Immature natural killer cell (primary cell): ENCODE results near the gene SECTM1. TPM values are rescaled to one million over a fixed set of nuclear protein-coding genes. Genes with fewer than 3 reads are reported as not detected.
A peak's percentile ranks its signal among the peaks of the same experiment; 100 is the strongest.

ENCODE experiments used
- DNase-seq, 3 donors: peaks; one replicate each; pipeline ENCODE4 v3.0.0; 2022; ENCODE audit warnings: mixed read lengths in 1 of 3
- H3K27ac Mint-ChIP-seq, 6 donors: one replicate each; pipeline ENCODE4 v1.8.0; 2020; ENCODE audit warnings: mixed read lengths in 6 of 6, mild to moderate bottlenecking in 5 of 6, inconsistent platforms in 4 of 6, moderate library complexity in 3 of 6
- H3K27me3 Mint-ChIP-seq, 3 donors: one replicate each; pipeline ENCODE4 v1.8.0; 2020 to 2021; ENCODE audit warnings: low read depth in 3 of 3, mild to moderate bottlenecking in 3 of 3, mixed read lengths in 3 of 3, moderate library complexity in 3 of 3, inconsistent platforms in 1 of 3
- H3K36me3 Mint-ChIP-seq, 3 donors: one replicate each; pipeline ENCODE4 v1.8.0; 2020; ENCODE audit warnings: mixed read lengths in 3 of 3, inconsistent platforms in 2 of 3, mild to moderate bottlenecking in 2 of 3
- H3K4me1 Mint-ChIP-seq, 2 donors: one replicate each; pipeline ENCODE4 v1.8.0; 2020; ENCODE audit warnings: inconsistent platforms in 2 of 2, mild to moderate bottlenecking in 2 of 2, mixed read lengths in 2 of 2, moderate library complexity in 1 of 2
- H3K4me3 Mint-ChIP-seq, 5 donors: one replicate each; pipeline ENCODE4 v1.8.0; 2020; ENCODE audit warnings: mild to moderate bottlenecking in 5 of 5, mixed read lengths in 5 of 5, inconsistent platforms in 3 of 5, moderate library complexity in 3 of 5
- H3K9me3 Mint-ChIP-seq, 6 donors: one replicate each; pipeline ENCODE4 v1.8.0; 2020; ENCODE audit warnings: mild to moderate bottlenecking in 6 of 6, mixed read lengths in 6 of 6, inconsistent platforms in 4 of 6, moderate library complexity in 3 of 6
- polyA plus RNA-seq, 3 donors: library from polyadenylated mRNA; unstranded; fragments of 300-500 nt; fragmentation: Illumina TruSeq; gene quantifications; one replicate each; pipeline ENCODE4 v1.2.3, GENCODE V29; 2021

The SECTM1 gene
- polyA plus RNA-seq, 3 donors from 2014 or later = 2.7 to 3.6 TPM; not detected in 1

DNA sequence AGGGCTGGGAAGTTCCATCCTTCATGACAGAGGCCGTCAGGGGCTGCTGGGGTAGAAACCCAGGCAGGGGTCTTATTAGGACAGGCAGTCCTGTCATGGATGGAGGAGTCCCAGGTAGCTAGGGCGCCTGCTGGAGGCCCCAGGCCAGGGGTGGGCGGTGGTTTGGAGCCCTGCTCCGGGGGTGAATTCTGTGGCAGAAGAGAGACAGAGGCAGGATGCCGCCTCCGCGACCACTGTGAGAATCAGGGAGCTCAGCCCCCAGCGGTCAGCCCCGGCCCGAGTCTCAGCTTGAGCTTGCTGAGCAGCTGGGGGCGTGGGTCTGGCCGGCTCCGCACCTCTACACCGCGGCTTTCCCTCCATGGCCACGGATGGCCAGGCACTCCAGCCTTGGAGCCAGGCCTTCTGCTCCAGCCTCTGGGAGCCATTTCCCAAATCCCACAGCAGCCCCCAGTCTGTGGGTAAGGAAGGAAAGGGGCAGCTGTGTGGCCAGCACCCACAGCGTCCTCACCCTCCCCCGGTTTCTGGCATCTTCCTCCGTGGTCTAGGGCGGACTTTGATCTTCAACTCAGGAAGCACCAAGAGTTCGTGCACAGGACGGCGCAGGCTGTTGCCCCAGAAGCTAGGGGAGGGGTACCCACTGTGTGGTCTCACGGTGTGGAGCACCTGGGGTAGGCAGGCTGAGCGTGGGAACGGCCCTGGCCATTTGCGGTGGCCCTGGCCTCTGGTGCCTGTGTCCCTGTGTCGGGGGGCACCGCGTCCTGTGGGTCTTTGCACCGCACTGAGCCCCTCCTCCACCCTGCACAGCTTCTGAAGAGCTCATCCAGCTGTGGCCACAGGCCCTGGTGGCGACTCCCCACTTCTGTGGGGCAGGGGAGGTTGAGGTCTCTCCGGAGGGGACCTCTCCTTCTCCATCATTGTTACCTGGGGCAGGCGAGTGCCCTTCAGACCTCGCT lies 30.3 kb downstream of the SECTM1 start:
- H3K4me3 Mint-ChIP-seq = peak overlapping the region; percentile 68 to 86 (median 76)
- peaks cover 18 to 34% (median 26%) of the 10 kb centered on the region in 3 donors for H3K27me3 Mint-ChIP-seq
- H3K36me3 Mint-ChIP-seq = no peaks in the 10 kb centered on the region
- H3K9me3 Mint-ChIP-seq = no peaks in the 10 kb centered on the region
- peaks cover 85 to 86% of the 10 kb centered on the region in 2 donors for H3K4me1 Mint-ChIP-seq
- peak overlapping the region; percentile 91 to 100 (median 97) for H3K27ac Mint-ChIP-seq
- DNase-seq = peak; percentile 67 to 77 (median 70)

GRCh38 chr17:82302568-82302963 lies 31.0 kb downstream of the SECTM1 start:
- Mint-ChIP-seq H3K36me3 (no peaks in the 10 kb centered on the region), H3K4me3 (peak overlapping the region; percentile 73 to 86 (median 76)), H3K9me3 (no peaks in the 10 kb centered on the region), H3K4me1 (peaks cover 86% of the 10 kb centered on the region in 2 donors), H3K27me3 (peaks cover 25 to 39% (median 31%) of the 10 kb centered on the region in 3 donors), H3K27ac (peak overlapping the region; percentile 91 to 100 (median 100))
- no peak for DNase-seq

DNA sequence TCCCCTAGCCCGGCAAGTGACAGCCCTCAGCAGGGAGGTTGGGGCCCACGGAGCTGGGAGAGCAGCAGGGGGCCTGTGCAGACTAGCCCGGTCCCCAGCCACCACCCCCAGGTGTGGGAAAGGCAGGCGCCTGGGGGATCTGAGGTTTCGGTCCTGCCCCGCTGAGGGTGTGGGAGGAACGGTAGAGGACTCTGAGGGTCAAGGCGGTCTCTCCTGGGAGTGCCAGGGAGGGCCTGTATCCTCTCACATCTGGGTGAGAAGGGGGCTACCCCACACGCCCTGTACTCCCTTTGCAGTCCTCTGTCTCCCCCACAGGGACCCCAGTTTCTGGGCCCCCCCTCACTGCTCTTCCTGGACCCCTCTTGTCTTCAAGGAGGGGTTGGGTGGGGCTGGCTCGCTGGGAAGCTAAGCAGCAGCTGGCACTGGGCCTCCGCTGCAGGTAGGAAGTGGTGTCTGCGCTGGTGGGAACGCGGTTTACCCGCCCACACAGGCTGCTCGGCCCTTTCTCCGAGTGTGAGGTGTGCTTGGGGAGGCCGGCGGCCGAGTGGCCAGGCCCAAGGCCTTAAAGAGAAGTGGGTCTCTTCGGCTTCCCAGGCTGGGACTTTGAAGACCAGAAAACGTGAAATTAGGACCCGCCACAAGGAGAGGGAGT lies 31.5 kb downstream of the SECTM1 start:
- peak overlapping the region; percentile 86 to 100 (median 100) for H3K27ac Mint-ChIP-seq
- no peaks in the 10 kb centered on the region for H3K9me3 Mint-ChIP-seq
- no peaks in the 10 kb centered on the region for H3K36me3 Mint-ChIP-seq
- peaks cover 90 to 92% of the 10 kb centered on the region in 2 donors for H3K4me1 Mint-ChIP-seq
- H3K4me3 Mint-ChIP-seq = peak overlapping the region; percentile 73 to 81 (median 76)
- peaks cover 31 to 44% (median 36%) of the 10 kb centered on the region in 3 donors for H3K27me3 Mint-ChIP-seq
- DNase-seq = peak; percentile 57 to 69 (median 62)

DNA sequence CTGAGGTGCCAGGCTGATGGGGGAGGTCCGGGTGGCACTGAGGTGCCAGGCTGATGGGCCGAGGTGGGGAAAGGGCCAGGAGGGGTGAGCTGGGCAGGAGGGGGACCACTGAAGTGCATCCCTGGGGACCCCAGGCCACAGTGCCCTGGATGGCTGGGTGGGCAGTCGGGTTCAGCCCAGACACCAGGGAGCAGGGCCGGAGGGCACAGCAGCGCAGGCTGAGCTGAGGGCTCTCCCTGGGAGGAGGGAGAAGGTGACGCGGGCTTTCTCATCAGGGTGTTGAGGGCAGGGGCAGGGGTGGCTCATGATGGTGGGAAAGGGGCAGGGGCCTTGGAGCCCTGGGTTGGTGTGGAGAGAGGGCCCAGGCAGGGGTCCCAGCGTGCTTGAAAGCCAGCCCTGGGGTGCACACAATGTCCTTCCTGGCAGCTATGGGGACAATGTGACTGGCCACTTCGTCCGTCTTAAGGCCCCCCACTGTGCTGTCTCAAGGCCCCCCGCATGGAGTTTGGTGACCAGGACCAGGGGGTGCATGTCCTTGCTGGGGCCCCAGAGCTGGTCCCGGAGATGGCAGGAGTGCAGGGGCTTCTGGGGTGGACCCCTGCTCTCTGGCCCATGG lies 32.2 kb downstream of the SECTM1 start:
- peak overlapping the region in 4 of 5 donors; percentile 30 to 74 (median 46) for H3K4me3 Mint-ChIP-seq
- no peaks in the 10 kb centered on the region for H3K9me3 Mint-ChIP-seq
- no peak for DNase-seq
- H3K27me3 Mint-ChIP-seq = peaks cover 33 to 42% (median 34%) of the 10 kb centered on the region in 3 donors
- peaks cover 90 to 92% of the 10 kb centered on the region in 2 donors for H3K4me1 Mint-ChIP-seq
- H3K36me3 Mint-ChIP-seq = no peaks in the 10 kb centered on the region
- peak overlapping the region; percentile 86 to 100 (median 100) for H3K27ac Mint-ChIP-seq

- peak overlapping the region; percentile 39 to 100 (median 100) for H3K27ac Mint-ChIP-seq
- peaks cover 31 to 42% (median 31%) of the 10 kb centered on the region in 3 donors for H3K27me3 Mint-ChIP-seq
- peaks cover 86 to 89% of the 10 kb centered on the region in 2 donors for H3K4me1 Mint-ChIP-seq
- H3K36me3 Mint-ChIP-seq = no peaks in the 10 kb centered on the region
- H3K9me3 Mint-ChIP-seq = no peaks in the 10 kb centered on the region
- H3K4me3 Mint-ChIP-seq = peak overlapping the region in 4 of 5 donors; percentile 30 to 74 (median 46)
- peak; percentile 71 to 73 (median 72) for DNase-seq
These were observed 32.8 kb downstream of the SECTM1 start for GRCh38 chr17:82300707-82301270.

DNA sequence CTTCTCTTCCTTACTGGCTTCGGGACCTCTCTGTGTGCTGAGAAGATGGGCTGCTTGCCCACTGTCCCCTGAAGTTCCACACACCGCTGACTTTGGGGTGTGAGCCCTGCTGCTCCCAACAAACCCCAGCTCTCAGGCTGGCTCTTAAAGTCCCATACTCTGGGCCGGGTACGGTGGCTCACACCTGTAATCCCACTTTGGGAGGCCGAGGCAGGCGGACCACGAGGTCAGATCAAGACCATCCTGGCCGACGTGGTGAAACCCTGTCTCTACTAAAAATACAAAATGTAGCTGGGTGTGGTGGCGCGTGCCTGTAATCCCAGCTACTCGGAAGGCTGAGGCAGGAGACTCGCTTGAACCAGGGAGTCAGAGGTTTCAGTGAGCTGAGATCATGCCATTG lies 33.3 kb downstream of the SECTM1 start:
- peaks cover 85 to 88% of the 10 kb centered on the region in 2 donors for H3K4me1 Mint-ChIP-seq
- H3K27ac Mint-ChIP-seq = peak overlapping the region; percentile 100
- no peak for DNase-seq
- no peaks in the 10 kb centered on the region for H3K36me3 Mint-ChIP-seq
- peaks cover 28 to 41% (median 31%) of the 10 kb centered on the region in 3 donors for H3K27me3 Mint-ChIP-seq
- H3K9me3 Mint-ChIP-seq = no peaks in the 10 kb centered on the region
- peak overlapping the region; percentile 45 to 60 (median 55) for H3K4me3 Mint-ChIP-seq

DNA sequence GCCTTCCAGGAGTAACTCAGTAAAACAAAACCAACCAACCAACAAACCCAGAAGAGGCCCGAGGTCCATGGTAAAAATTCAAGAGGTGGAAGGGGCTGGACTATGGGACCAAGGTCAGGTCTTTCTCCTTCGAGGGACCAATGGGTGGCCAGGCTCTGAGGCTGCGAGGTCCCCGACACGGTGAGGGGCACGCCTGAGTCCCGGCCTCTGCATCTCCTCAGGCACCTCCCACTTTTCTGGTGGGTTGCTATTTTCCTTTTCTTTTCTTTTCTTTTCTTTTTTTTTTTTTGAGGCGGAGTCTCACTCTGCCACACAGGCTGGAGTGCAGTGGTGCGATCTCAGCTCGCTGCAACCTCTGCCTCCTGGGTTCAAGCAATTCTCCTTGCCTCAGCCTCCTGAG lies 34.1 kb downstream of the SECTM1 start:
- H3K36me3 Mint-ChIP-seq = no peaks in the 10 kb centered on the region

GRCh38 chr17:82298538-82299421 lies 34.8 kb downstream of the SECTM1 start:
- no peak for DNase-seq
- H3K36me3 Mint-ChIP-seq = no peaks in the 10 kb centered on the region
- peaks cover 90 to 92% of the 10 kb centered on the region in 2 donors for H3K4me1 Mint-ChIP-seq
- H3K27me3 Mint-ChIP-seq = peaks cover 37 to 39% (median 38%) of the 10 kb centered on the region in 3 donors
- H3K27ac Mint-ChIP-seq = peak overlapping the region; percentile 100
- peak overlapping the region; percentile 90 to 95 (median 93) for H3K4me3 Mint-ChIP-seq
- H3K9me3 Mint-ChIP-seq = no peaks in the 10 kb centered on the region

More for the DNA sequence above, 34.1 kb downstream of the SECTM1 start:
- DNase-seq = no peak
- peak overlapping the region; percentile 100 for H3K27ac Mint-ChIP-seq
- H3K9me3 Mint-ChIP-seq = no peaks in the 10 kb centered on the region
- H3K27me3 Mint-ChIP-seq = peaks cover 31 to 37% (median 36%) of the 10 kb centered on the region in 3 donors
- H3K4me3 Mint-ChIP-seq = peak overlapping the region; percentile 42 to 95 (median 90)
- peaks cover 86 to 89% of the 10 kb centered on the region in 2 donors for H3K4me1 Mint-ChIP-seq

GRCh38 chr17:82297714-82298537 lies 35.6 kb downstream of the SECTM1 start:
- Mint-ChIP-seq H3K9me3 (no peaks in the 10 kb centered on the region), H3K27me3 (peaks cover 36 to 43% (median 38%) of the 10 kb centered on the region in 3 donors), H3K36me3 (no peaks in the 10 kb centered on the region), H3K27ac (peak overlapping the region; percentile 100), H3K4me1 (peaks cover 85 to 87% of the 10 kb centered on the region in 2 donors), H3K4me3 (peak overlapping the region; percentile 90 to 95 (median 93))
- DNase-seq = peak; percentile 99

DNA sequence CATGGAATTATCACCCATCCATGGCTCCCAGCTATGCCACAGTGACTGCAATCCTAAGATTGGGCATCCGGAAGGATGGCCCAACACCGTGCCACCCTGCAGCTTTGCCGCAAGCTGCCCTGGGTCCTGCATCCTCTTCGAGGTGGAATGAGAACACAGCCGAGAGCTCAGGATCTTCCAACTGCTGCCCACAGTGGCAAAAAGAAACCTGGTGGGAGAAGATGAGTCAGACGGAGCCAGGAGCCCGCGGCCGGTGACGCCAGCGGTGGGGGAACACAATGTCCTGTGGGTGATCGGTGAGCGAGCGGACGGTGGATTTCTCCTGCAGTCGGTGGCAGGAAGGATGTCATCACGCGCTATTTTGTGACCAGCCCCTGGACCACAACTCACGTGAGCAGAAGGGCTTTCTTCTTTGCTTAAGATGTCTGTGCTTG lies 36.3 kb downstream of the SECTM1 start:
- Mint-ChIP-seq H3K4me3 (peak overlapping the region; percentile 90 to 95 (median 93)), H3K36me3 (no peaks in the 10 kb centered on the region), H3K27ac (peak overlapping the region; percentile 100)

DNA sequence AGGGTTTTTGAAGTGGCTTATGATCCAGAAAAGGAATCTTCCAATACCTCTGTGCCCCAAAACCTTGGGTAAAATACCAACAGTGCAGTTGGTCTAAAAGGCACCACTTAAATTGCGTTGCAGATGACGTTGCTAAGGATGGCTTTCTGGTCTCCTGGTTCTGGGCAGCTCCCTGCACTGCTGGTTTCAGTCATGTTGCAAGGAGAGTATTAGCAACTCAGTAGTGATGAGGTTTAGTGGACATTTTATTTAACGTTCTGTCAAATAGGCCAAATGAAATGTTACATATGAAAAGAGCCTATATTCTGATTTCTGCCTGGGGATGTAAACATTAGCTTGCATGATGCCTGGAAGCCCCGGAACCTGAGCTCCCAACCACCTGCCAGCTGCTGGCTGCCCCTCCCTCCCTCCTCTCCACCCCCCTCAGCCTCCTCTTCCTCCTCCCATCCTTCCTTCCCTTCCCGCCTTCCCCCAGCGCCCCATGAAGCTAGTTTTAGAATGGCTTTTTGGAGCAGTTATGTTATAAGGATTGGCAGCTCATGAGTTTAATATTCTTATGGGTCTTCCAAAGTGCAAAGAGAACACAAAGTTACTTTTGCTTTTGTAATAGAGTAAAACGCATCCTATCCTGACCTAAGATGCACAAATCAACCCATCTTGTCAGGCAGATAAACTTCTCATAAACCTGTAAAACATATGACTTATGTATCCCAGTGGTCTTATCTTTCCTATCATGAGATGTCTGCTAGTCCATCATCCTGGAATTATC lies 36.9 kb downstream of the SECTM1 start:
- H3K36me3 Mint-ChIP-seq = no peaks in the 10 kb centered on the region
- no peaks in the 10 kb centered on the region for H3K9me3 Mint-ChIP-seq
- peak overlapping the region; percentile 90 to 95 (median 93) for H3K4me3 Mint-ChIP-seq
- H3K4me1 Mint-ChIP-seq = peaks cover 79 to 82% of the 10 kb centered on the region in 2 donors
- DNase-seq = no peak
- peak overlapping the region; percentile 100 for H3K27ac Mint-ChIP-seq
- peaks cover 37 to 44% (median 42%) of the 10 kb centered on the region in 3 donors for H3K27me3 Mint-ChIP-seq

More for the DNA sequence above, 36.3 kb downstream of the SECTM1 start:
- DNase-seq = peak; percentile 97 to 98 (median 97)
- Mint-ChIP-seq H3K27me3 (peaks cover 40 to 47% (median 42%) of the 10 kb centered on the region in 3 donors), H3K4me1 (peaks cover 84 to 85% of the 10 kb centered on the region in 2 donors), H3K9me3 (no peaks in the 10 kb centered on the region)
